Astrocyte (in vitro differentiated cells and primary cell): ENCODE data around the gene SERTAD3. TPM values are rescaled to one million over a fixed set of nuclear protein-coding genes. Genes with fewer than 3 reads are reported as not detected.
"Not testable (repeated sequence)": the region's sequence is repeated elsewhere in the genome, so short reads cannot be mapped to it uniquely, and the experiment has no call there.

Source experiments
- DNase-seq: peaks from one replicate; pipeline ENCODE4 v3.0.0-alpha.2; 2010; ENCODE audit warnings: low read depth
- FAIRE-seq: peaks from 2 replicates; lab custom pipeline; 2011; peaks lifted over from hg19 to GRCh38; lab: Jason Lieb, UNC
- H2AFZ ChIP-seq: 2 replicates; pipeline ENCODE4 v1.6.0; 2012; ENCODE audit warnings: low read depth, low read length, inconsistent platforms
- H3K27ac ChIP-seq: 2 replicates; pipeline ENCODE4 v1.5.1; 2011; ENCODE audit warnings: low read depth, low read length, inconsistent platforms
- H3K27me3 ChIP-seq: 2 replicates; pipeline ENCODE4 v1.6.0; 2011; ENCODE audit warnings: low read length, inconsistent platforms; ENCODE audit not compliant: insufficient read depth
- H3K36me3 ChIP-seq: 2 replicates; pipeline ENCODE4 v1.5.1; 2011; ENCODE audit warnings: low read length, inconsistent platforms; ENCODE audit not compliant: insufficient read depth
- H3K4me1 ChIP-seq: 2 replicates; pipeline ENCODE4 v1.5.1; 2011; ENCODE audit warnings: low read length, inconsistent platforms; ENCODE audit not compliant: insufficient read depth
- H3K4me2 ChIP-seq: 2 replicates; pipeline ENCODE4 v1.6.0; 2012; ENCODE audit warnings: low read length, inconsistent platforms
- H3K4me3 ChIP-seq: 2 replicates; pipeline ENCODE4 v1.5.1; 2011; ENCODE audit warnings: low read depth, mild to moderate bottlenecking, low read length, inconsistent platforms; ENCODE audit not compliant: insufficient read depth
- H3K79me2 ChIP-seq: 2 replicates; pipeline ENCODE4 v1.6.0; 2012; ENCODE audit warnings: mild to moderate bottlenecking, low read length, inconsistent platforms; ENCODE audit not compliant: insufficient read depth
- H3K9ac ChIP-seq: 2 replicates; pipeline ENCODE4 v1.6.0; 2012; ENCODE audit warnings: mild to moderate bottlenecking, low read length, inconsistent platforms
- H3K9me3 ChIP-seq: 2 replicates; pipeline ENCODE4 v1.5.1; 2012; ENCODE audit warnings: low read depth, mild to moderate bottlenecking, low read length, inconsistent platforms; ENCODE audit not compliant: insufficient read depth
- H4K20me1 ChIP-seq: 2 replicates; pipeline ENCODE4 v1.6.0; 2012; ENCODE audit warnings: low read length, inconsistent platforms; ENCODE audit not compliant: insufficient read depth
- H3K27ac Mint-ChIP-seq: one replicate; pipeline ENCODE4 v1.8.0; 2021; ENCODE audit warnings: mild to moderate bottlenecking, mixed read lengths; ENCODE audit not compliant: unreplicated experiment
- H3K27me3 Mint-ChIP-seq: one replicate; pipeline ENCODE4 v1.8.0; 2021; ENCODE audit warnings: low read depth, mixed read lengths; ENCODE audit not compliant: unreplicated experiment
- H3K36me3 Mint-ChIP-seq: one replicate; pipeline ENCODE4 v1.8.0; 2021; ENCODE audit warnings: low read depth, mixed read lengths; ENCODE audit not compliant: unreplicated experiment
- H3K4me1 Mint-ChIP-seq: one replicate; pipeline ENCODE4 v1.8.0; 2021; ENCODE audit warnings: low read depth, mixed read lengths; ENCODE audit not compliant: unreplicated experiment
- H3K4me3 Mint-ChIP-seq: one replicate; pipeline ENCODE4 v1.8.0; 2021; ENCODE audit warnings: mild to moderate bottlenecking, moderate library complexity, mixed read lengths; ENCODE audit not compliant: unreplicated experiment
- H3K9me3 Mint-ChIP-seq: one replicate; pipeline ENCODE4 v1.8.0; 2021; ENCODE audit warnings: mild to moderate bottlenecking, mixed read lengths; ENCODE audit not compliant: unreplicated experiment
- CTCF ChIP-seq: IDR thresholded peaks from 2 replicates; pipeline ENCODE4 v1.5.1; 2011; ENCODE audit warnings: low read depth, mild to moderate bottlenecking, inconsistent platforms, low read length, moderate library complexity; ENCODE audit not compliant: insufficient read depth
- EZH2 ChIP-seq: IDR thresholded peaks from 2 replicates; pipeline ENCODE4 v1.6.1; 2012; ENCODE audit warnings: mild to moderate bottlenecking, low read length, inconsistent platforms; ENCODE audit not compliant: insufficient read depth
- total RNA-seq: library from RNA; stranded (reverse); gene quantifications from 2 replicates; pipeline ENCODE4 v1.2.1, GENCODE V29; 2021

Gene SERTAD3
- total RNA-seq, 1 donor from 2014 or later, result 49.7 TPM

GRCh38 chr19:40410030-40410389, 34.1 kb downstream of the SERTAD3 start:
- H3K4me3 ChIP-seq, result no peak overlapping the region
- H3K4me2 ChIP-seq, result no peak overlapping the region
- Mint-ChIP-seq H3K4me3 (no peak overlapping the region), H3K27ac (no peak overlapping the region), H3K27me3 (peaks cover 2% of the 10 kb centered on the region), H3K36me3 (no peaks in the 10 kb centered on the region), H3K4me1 (peaks cover 1% of the 10 kb centered on the region), H3K9me3 (no peaks in the 10 kb centered on the region)
- peaks cover 4% of the 10 kb centered on the region for H3K4me1 ChIP-seq
- TF ChIP-seq EZH2 (no peak), CTCF (no peak)
- H2AFZ ChIP-seq, result no peak overlapping the region
- no peaks in the 10 kb centered on the region for H3K9me3 ChIP-seq
- H3K36me3 ChIP-seq, result no peaks in the 10 kb centered on the region
- H3K79me2 ChIP-seq, result no peaks in the 10 kb centered on the region
- DNase-seq (no peak), FAIRE-seq (no peak)
- no peak overlapping the region for H3K27ac ChIP-seq
- H3K9ac ChIP-seq, result no peak overlapping the region
- no peaks in the 10 kb centered on the region for H3K27me3 ChIP-seq
- H4K20me1 ChIP-seq, result no peaks in the 10 kb centered on the region

GRCh38 chr19:40408598-40408925, 35.6 kb downstream of the SERTAD3 start:
- H3K36me3 Mint-ChIP-seq, H3K4me3 Mint-ChIP-seq, DNase-seq, H3K4me1 ChIP-seq, H3K79me2 ChIP-seq, H3K4me2 ChIP-seq, FAIRE-seq, H3K36me3 ChIP-seq, H3K9ac ChIP-seq, H3K27me3 Mint-ChIP-seq, H3K4me3 ChIP-seq, H4K20me1 ChIP-seq, H3K27me3 ChIP-seq, H2AFZ ChIP-seq, H3K9me3 ChIP-seq, H3K27ac ChIP-seq, H3K9me3 Mint-ChIP-seq, H3K27ac Mint-ChIP-seq, H3K4me1 Mint-ChIP-seq: not testable (repeated sequence)

- no peaks in the 10 kb centered on the region for H3K9me3 ChIP-seq
- no peak overlapping the region for H3K27ac Mint-ChIP-seq
- no peak overlapping the region for H3K4me3 ChIP-seq
- H3K4me1 Mint-ChIP-seq, result peaks cover 1% of the 10 kb centered on the region
- no peaks in the 10 kb centered on the region for H3K36me3 Mint-ChIP-seq
- H3K4me2 ChIP-seq, result no peak overlapping the region
- H4K20me1 ChIP-seq, result no peaks in the 10 kb centered on the region
- no peak overlapping the region for H3K4me3 Mint-ChIP-seq
- H3K4me1 ChIP-seq, result no peaks in the 10 kb centered on the region
- no peak for DNase-seq
- TF ChIP-seq EZH2 (no peak), CTCF (no peak)
- no peaks in the 10 kb centered on the region for H3K27me3 ChIP-seq
- H3K27me3 Mint-ChIP-seq, result peaks cover 2% of the 10 kb centered on the region
- no peak overlapping the region for H3K27ac ChIP-seq
- no peaks in the 10 kb centered on the region for H3K36me3 ChIP-seq
- no peaks in the 10 kb centered on the region for H3K79me2 ChIP-seq
- no peak for FAIRE-seq
- H3K9ac ChIP-seq, result no peak overlapping the region
- H2AFZ ChIP-seq, result no peak overlapping the region
- H3K9me3 Mint-ChIP-seq, result no peaks in the 10 kb centered on the region
Measured at GRCh38 chr19:40407714-40408597, 36.2 kb downstream of the SERTAD3 start.
